ENCODE measurements around the gene ZBTB46. TPM values are rescaled to one million over a fixed set of nuclear protein-coding genes. Genes with fewer than 3 reads are reported as not detected.

The ZBTB46 gene
- total RNA-seq, 2 donors from 2014 or later, result 3.0 to 5.6 TPM

DNA sequence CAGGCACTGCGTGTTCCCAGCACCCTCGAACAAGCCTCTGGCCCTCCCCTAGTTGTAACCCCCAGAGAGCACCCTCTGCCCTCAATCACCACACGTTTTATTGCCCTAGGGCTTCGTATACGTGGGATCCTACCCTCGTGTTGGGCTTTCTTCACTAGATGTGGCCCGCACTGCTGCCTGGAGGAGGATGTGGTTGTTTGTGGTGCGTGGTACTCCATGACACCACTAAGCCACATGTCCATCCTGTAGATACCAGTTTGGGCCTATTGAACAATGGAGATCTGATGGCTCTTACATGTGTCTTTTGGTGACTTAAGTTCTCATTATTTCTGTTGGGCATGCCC lies 74.4 kb downstream of the ZBTB46 start:
- intact Hi-C loops (cut with DNase I, micrococcal nuclease), result no loop called here
- ATAC-seq (no peak), DNase-seq (no peak)

DNA sequence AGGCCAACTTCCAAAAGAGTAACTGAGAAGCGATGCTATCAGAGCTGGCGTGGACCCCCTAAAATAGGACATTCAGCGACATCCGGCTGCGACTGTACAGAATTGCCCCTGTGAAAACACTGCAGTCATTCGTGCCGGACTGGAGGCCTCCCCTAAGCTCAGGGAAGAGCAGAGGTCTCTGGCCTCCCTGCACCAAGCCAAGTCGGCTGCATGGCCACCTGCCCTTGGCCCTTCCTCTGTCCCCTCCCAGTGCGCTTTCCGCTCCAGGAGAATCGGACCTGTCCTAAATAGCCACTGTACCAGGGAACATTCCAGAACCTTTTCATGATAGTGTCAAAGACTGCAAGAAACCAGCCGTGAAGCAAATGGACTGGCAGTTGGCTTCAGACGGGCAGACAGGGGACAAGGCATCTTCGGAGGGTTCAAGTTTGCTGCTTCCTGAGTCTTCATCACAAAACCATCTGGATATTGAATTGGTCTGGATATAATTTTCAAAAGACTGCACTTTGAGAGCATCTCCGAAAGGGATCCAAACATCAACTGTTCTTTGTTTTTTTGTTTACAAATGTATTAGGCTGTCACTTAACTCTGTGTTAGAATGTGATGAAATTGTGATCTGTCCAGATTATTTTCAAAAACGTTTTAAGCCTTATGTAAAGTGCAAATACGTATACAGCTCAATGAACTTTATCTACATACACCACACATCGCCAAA lies 75.0 kb downstream of the ZBTB46 start:
- ATAC-seq (no peak), DNase-seq (no peak)
- intact Hi-C loops (cut with DNase I, micrococcal nuclease), result no loop called here

DNA sequence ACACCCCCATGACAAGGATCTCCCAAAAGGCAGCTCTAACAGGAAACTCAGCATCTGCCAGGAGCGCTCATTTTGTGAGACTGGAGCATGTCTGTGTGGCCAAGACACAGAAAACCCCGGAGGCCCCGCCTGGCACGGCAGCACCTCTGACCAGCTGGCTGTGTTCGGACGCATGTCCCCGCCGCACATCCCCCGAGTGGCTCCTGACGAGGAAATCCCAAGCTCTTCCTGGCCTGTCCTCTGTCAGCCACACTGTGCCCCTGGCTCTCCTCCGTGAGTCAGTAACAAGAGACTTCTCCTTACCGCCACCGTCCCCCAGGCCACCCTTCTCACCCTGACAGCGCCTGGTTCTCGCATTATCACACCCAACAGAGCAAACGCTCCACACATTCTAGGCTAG lies 77.1 kb downstream of the ZBTB46 start:
- no peak for DNase-seq
- intact Hi-C loops (cut with DNase I, micrococcal nuclease), result no loop called here
- ATAC-seq, result no peak

DNA sequence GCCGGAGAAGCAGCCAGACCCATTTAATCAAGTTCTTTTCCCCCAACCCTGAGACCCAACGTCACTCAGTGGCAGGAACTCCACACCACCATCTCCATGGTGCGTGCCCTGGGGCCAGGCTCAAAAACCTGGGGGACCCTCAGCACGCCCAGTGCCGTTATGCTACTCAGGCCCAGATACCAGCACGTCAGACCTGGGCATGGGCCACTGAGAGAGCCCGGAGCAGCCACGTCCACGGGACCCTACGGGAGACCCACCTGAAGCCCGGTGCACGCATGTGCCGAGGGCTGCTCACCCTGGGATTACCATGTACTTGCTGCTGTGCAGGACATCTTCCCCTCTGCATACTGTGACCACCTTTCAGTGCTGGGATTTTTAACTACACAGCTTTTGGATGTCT lies 77.7 kb downstream of the ZBTB46 start:
- no peak for ATAC-seq
- no peak for DNase-seq
- intact Hi-C loops (cut with DNase I, micrococcal nuclease), result no loop called here

DNA sequence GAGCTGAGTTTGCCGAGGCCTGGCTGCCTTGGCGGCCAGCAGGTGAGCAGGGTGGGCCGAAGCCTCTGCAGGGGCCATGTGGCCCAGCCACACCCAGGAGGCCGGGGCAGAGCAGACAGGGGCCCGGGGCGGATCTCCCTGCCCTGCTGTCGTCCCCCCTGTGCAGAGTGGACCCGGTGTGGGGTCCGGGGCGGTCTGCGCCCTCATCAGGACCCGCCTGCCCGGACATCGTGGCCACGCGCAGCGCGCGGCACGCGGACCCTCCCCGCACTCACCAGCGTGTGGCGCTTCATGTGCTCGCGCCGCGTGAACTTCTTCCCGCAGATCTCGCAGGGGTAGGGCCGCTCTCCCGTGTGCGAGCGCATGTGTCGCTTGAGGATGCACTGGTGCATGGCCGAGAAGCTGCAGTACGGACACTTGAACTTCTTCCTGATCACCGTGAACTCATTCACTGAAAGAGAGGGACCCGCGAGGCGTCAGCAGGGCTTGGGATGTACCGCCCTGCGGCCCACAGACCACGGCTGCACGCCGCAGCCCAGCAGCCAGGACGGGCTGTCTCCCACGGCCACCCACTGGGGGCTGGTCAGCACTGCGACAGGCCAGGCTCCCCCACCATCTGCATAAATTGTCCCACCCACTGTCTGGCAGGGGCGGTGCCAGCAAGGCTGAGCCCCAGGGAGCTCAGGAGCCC lies 78.5 kb downstream of the ZBTB46 start:
- DNase-seq, result no peak
- ATAC-seq, result no peak
- intact Hi-C loops (cut with DNase I, micrococcal nuclease), result no loop called here

DNA sequence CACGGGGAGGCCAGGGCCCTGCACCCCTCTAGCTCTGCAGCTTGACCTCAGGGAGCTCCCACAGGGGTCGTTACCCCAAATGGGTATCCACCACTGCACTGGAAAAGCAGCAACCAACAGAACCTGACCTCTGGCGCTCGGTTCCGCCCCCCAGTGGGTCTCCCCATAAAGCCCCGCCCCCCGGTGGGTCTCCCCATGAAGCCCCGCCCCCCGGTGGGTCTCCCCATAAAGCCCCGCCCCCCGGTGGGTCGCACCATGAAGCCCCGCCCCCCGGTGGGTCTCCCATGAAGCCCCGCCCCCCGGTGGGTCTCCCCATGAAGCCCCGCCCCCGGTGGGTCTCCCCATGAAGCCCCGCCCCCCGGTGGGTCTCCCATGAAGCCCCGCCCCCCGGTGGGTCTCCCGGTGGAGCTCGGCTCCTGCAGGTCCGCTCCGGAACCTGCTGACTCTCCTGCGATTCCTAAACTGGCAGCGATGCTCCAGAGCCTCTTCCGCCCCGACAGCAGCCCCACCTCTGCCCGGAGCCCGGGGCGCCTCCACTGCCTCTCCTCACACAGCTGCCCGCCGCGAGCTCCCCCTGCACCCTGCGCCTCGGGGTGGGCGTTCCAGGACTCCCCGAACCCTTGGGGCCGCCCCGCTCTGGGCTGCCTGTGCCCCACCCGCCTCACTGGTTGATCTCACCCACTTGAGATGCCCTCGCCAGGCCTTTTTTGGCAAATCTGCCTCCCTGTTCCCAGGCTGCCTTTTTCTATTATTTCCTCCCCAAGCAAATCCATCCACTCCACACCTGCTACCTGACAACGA lies 79.4 kb downstream of the ZBTB46 start:
- no peak for DNase-seq
- intact Hi-C loops (cut with DNase I, micrococcal nuclease), result no loop called here
- no peak for ATAC-seq

DNA sequence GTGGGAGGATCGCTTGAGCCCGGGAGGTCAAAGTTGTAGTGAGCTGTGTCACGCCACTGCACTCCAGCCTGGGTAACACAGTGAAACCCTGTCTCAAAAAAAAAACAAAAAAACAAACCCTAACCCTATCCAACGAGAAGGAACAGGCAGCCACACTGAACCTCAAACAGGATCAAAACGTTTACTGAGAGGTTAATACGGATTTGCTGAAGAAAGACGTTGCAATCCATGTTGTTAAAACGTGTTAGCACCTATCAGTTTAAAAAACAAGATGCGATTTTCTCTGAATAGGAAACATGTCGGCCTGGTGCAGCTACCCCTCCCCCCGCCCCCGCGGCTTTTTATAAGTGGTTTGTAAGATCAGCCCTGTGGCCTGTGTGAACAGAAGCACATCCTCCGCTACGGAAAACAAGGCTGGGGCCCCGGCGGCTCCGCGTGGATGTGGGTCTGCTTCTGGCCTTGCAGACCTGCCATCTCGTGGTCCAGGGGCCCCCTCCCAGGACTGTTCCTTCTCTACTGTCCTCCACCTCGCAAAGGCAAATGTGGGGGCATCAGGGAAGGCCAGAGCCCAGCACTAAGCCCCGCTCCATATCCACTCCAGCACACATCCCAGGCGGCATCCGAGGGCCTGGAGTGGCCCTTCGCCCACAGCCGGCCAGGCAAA lies 80.1 kb downstream of the ZBTB46 start:
- no peak for DNase-seq
- ATAC-seq, result no peak

DNA sequence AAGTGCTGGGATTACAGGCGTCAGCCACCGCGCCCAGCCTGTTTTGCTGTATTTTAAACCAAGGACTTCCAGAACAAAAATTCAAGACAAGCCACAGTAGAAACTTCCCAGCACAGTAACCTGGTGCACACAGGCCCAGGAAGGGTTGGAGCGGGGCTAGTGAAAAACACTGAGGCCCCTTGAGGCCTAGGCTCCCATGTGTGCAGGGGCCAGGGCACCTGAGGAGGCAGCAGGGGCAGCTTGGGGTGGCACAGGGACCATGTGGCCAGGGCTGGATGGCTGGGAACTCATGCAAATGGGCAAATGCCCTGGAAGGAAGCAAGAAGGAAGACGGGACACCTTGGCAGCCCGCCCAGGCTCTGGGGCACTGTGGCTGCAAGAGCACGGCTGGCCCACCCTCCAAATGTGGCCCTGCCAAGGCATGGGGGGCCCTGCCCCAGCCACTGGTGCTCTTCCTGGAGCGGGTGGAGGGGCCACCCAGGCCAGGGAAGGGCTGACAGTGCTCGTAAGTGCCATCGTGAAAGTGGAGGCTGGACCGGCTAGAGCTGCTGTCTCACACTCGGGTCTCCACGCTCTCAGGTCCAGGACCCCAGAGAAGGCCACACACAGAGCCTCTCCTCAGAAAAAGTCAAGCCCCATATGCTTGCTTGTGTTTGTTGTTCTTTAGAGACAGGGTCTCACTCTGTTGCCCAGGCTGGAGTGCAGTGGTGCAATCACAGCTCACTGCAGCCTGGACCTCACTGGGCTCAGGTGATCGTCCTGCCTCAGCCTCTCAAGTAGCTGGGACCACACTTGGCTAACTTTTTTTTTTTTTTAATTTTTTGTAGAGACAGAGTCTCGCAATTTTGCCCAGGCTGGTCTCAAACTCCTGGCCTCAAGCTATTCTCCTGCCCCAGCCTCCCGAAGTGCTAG lies 81.2 kb downstream of the ZBTB46 start:
- ATAC-seq, result no peak
- intact Hi-C loops (cut with DNase I, micrococcal nuclease), result no loop called here
- no peak for DNase-seq

More for the DNA sequence above, 80.1 kb downstream of the ZBTB46 start:
- intact Hi-C loops (cut with DNase I, micrococcal nuclease), result no loop called here

DNA sequence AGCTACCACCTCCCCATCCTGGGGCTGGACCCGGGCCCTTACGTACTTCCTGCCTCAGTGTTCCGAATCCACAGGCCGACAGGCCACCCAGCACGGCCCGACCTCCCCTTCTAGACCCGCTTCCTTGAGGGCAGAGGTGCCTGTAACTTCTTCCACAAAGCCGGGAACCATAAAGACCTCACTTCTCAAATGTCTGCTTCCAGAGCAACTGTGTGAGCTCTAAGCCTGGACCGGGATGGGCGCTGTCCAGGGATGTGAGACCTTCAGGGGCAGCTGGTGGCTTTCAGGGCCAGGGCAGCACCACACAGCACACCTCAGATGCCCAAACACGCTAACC lies 82.2 kb downstream of the ZBTB46 start:
- no peak for DNase-seq
- intact Hi-C loops (cut with DNase I, micrococcal nuclease), result no loop called here
- no peak for ATAC-seq

DNA sequence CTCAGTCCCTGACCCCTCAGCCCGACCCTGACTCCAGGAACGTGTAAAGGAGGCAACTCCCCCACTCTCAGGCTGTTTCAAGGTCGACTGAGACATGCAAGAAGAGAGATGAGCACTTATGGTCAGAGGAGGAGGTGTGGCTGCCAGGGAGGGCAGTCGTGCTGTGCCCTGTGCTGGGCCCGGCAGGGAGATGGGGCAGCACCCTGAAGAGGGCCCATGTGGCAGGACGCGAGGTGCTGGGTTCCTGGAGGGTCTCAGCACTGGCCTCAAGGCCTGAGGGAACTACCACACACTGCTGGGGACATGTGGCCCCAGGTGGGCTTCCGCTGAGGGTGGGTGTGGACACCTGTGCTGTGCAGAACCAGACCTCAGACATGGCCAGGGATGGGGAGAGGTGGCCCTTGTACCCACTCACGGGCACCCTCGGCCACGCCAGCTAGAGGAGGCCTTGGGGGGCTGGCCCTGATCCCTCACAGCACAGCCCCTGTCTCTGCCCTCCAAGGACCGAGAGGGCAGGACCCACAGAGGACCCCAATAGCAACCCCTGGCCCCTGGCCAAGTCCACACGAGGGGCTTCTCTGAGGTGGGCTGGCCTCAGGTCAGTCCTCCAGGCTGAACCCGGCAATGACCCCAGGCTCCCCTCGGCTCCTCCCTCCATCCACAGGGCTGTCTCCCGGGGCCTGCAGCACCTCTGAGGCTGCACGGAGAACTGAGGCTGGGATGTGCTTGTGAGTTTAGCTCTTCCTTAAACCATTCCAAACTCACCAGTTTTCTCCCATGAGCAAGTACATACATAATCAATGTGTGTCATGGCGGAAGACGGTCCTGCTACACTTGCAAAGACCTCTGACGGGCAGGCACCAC lies 82.8 kb downstream of the ZBTB46 start:
- DNase-seq, result no peak
- intact Hi-C loops (cut with DNase I, micrococcal nuclease), result no loop called here
- no peak for ATAC-seq

DNA sequence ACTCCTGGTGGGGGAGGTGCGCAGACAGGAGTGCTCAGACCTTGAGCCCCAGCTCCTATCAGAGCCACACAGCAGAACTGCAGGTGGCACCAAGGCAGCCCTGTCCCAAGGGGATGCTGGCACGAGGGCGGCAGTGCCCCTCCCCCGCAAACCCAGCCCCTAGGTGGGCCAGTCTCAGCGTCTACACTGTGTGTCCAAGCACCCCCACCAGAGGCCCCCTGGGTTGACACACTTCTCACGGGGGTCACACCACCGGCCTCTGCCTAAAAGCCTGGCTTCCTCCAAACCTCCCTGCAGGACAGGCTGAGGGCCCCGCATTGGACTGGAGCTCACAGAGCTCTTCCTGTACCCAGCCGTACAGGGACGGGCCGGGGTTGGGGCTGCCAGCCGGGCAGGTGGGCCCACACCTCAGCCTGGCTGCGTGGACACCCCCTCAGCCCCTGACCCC lies 83.4 kb downstream of the ZBTB46 start:
- no peak for DNase-seq
- intact Hi-C loops (cut with DNase I, micrococcal nuclease), result no loop called here
- no peak for ATAC-seq

DNA sequence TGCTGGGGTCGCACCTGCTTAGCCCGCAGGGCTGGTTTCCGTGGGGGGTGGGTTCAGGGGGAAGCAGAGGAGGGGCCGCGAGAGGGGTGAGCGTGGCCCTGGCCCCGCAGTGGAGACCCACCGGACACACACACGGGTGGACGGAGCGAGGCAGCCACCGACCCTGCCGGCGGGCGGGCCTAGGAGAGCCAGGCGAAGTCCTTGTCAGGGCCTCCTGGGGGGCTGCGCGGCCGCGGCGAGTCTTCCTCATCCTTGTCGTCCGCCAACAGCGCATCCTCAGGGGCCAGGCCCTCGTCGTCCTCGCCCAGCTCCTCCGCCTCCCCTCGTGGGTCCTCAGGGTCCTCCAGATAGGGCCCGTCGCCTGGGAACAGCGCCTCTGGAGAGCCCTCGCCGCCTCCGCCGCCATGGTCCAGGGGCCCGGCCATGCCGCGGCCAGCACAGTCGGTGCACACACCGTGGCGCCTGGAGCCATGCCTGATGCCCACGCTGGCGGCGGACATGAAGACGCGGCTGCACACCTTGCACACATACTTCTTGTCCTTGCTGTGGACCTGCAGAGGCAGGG lies 84.2 kb downstream of the ZBTB46 start:
- DNase-seq, result no peak
- ATAC-seq, result no peak
- intact Hi-C loops (cut with DNase I, micrococcal nuclease), result no loop called here

DNA sequence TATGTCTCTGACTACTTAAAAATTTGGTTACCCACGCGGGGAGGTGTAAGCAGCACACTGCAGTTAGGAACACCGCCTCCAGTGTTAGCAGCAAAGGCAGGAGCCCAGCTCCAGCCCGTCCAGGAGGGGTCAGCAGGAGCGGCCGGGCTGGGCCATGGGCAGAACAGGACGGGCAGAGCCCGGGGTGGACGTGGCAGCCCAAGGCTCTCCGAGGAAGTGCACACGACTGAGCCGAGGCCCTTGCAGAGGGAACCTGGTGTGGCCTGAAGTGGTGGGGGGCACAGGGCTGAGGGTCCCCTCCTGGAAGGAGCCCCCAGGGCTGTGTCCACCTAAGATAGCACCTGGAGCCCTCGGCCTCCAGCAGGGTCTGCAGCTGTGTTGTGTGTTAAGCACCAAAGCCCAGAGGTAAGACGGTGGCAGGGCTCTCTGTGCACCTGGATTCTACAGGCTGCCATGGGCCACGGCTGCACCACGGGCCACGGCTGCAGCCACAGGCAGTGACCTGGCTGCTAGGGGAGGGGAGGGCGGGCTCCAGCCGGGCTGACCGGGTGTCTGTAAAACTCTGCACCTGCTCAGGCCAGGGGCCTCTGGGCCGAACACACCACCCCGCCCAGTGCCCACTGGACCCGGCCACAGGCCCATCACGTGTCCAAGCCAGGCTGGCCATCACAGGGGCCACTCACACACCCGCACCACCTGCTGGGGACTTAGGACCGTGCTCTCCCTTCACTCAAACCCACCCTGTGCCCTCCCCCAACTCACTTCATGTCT lies 84.9 kb downstream of the ZBTB46 start:
- DNase-seq, result no peak
- intact Hi-C loops (cut with DNase I, micrococcal nuclease), result no loop called here
- no peak for ATAC-seq

DNA sequence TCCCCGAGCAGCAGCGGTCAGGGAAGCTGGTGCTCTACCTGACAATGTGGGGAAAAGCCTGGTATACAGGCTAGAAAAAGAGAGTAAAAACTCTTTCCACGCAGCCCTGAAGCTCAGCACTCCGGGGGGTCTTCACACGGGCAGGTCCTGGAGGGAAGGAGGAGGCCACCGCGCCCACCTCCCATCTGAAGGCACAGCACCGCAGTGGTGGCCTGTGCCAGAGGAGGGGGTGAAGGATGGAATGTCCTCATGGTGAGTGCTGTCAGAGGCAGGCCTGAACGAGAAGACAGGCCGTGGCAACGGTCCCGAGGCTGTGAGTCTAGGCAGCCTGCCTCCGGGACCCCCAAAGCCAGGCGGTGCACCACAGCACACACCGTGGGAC lies 85.6 kb downstream of the ZBTB46 start:
- ATAC-seq (no peak), DNase-seq (no peak)
- intact Hi-C loops (cut with DNase I, micrococcal nuclease), result no loop called here

DNA sequence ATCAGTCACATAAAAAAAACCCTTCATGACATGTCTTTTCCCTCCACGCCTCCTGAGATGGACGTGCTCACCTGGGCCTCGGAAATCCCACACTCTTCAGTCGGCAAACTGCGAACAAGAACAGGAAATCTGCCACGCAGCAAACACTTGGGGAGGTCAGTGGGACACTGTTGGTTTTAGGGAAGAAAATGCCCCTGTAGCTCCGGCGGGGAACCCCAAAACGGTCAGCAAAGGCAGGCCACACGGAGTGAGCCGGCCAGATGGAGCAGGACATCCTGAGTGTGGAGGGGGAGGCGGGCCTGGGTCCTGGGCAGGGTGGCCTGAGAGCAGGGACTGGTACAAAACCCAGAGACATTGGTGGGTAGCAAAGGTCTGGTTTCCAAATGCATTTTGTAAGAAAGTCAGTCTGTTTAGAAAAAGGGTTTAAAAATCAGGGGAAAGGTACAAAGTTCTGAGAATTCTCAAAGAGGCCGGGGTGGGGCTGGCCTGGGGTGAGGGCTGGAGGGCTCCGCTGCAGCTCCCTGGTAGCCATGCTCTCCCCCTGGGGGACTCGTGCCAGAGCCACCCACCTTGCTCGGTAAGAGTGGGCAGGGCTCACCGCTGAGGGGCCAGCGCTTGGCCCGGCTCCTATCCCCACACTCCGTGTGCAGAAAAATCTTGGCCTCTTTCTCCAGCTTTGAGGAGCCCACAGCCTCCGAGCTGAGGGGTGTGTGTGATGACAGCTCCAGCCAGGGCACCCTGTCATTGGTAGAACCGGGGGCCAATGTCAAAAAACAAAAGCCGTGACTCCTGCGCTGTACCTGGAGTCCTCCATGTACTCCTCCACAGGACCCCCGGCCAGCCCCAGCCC lies 86.3 kb downstream of the ZBTB46 start:
- intact Hi-C loops (cut with DNase I, micrococcal nuclease), result no loop called here
- DNase-seq (no peak), ATAC-seq (no peak)

DNA sequence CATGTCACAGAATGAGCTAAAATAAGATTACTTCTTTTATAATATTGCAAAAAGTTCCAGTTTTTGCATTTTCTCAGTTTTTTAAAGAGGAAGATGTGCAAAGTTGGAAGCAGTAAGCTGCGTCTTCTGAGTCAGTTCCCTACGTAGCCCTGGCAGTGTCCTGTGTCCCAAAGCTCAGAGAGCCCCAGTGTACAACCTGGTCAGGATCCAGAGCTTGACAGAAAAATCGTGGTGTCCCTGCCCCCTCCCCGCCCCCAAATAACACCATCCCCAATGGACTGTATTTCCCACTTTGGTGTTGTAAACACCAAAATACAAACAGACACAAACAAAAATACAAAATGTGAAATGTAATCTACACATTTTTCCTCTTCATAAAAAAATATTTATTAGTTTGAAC lies 86.9 kb downstream of the ZBTB46 start:
- ATAC-seq (no peak), DNase-seq (no peak)
- intact Hi-C loops (cut with DNase I, micrococcal nuclease), result no loop called here
